ENCODE measurements around the gene FAF1.

FAF1 gene

DNA sequence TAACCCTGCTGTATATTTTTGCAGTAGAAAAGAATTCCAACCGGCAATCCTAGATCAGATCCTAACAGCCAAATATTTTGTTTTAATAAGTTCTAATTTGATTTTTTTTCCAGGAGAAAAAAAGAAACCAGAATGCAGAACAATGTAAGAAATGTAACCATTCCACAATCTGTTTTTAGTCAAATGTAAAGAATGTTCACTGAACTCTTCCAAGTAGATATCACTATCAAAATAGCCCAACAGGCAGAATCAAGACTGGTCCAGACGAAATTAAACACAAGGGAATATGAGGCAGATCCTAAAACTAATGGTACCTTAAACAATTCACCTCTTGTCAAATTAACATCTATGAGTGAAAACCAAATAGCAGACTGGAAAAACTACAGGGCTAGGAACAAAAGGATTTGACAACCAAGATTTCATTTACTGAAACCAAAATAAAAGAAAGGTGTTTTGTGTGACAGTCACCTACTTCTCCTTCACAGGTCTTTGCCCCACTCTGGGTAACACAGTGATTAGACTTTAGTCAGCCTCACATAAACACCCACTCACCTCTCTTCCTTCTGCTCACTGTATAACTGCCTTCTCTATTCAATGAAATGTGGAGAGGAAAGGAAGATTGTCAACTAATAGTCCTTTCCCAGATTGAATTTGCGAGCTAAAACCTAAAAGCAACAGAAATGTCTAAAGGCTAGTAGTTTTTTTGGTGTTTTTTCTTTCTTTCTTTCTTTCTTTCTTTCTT is 137.9 kb downstream of the FAF1 start:
- TF ChIP-seq, protein P1, sequence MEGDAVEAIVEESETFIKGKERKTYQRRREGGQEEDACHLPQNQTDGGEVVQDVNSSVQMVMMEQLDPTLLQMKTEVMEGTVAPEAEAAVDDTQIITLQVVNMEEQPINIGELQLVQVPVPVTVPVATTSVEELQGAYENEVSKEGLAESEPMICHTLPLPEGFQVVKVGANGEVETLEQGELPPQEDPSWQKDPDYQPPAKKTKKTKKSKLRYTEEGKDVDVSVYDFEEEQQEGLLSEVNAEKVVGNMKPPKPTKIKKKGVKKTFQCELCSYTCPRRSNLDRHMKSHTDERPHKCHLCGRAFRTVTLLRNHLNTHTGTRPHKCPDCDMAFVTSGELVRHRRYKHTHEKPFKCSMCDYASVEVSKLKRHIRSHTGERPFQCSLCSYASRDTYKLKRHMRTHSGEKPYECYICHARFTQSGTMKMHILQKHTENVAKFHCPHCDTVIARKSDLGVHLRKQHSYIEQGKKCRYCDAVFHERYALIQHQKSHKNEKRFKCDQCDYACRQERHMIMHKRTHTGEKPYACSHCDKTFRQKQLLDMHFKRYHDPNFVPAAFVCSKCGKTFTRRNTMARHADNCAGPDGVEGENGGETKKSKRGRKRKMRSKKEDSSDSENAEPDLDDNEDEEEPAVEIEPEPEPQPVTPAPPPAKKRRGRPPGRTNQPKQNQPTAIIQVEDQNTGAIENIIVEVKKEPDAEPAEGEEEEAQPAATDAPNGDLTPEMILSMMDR (IDR thresholded peaks at IDR 0.05; ENCODE audit: extremely low read depth, missing control alignments) = no peak
- peak; percentile 19 for DNase-seq (ENCODE audit: low spot score)

- TF ChIP-seq, protein P1 (IDR thresholded peaks at IDR 0.05; ENCODE audit: extremely low read depth, missing control alignments) = no peak
- no peak for DNase-seq (ENCODE audit: low spot score)
Observed at GRCh38 chr1:50820545-50820944, 139.5 kb downstream of the FAF1 start.

- no peak for DNase-seq (ENCODE audit: low spot score)
- TF ChIP-seq, protein P1 (IDR thresholded peaks at IDR 0.05; ENCODE audit: extremely low read depth, missing control alignments) = no peak
Observed at GRCh38 chr1:50812346-50812745, 147.7 kb downstream of the FAF1 start.

GRCh38 chr1:50808296-50808695 is 151.8 kb downstream of the FAF1 start:
- TF ChIP-seq, protein P1 (IDR thresholded peaks at IDR 0.05; ENCODE audit: extremely low read depth, missing control alignments) = no peak
- no peak for DNase-seq (ENCODE audit: low spot score)

GRCh38 chr1:50796272-50796671 is 163.8 kb downstream of the FAF1 start:
- DNase-seq (ENCODE audit: low spot score) = no peak
- TF ChIP-seq, protein P1 (IDR thresholded peaks at IDR 0.05; ENCODE audit: extremely low read depth, missing control alignments) = no peak

GRCh38 chr1:50793521-50793920 is 166.5 kb downstream of the FAF1 start:
- TF ChIP-seq, protein P1 (IDR thresholded peaks at IDR 0.05; ENCODE audit: extremely low read depth, missing control alignments) = no peak
- DNase-seq (ENCODE audit: low spot score) = no peak

- DNase-seq (ENCODE audit: low spot score) = no peak
- TF ChIP-seq, protein P1 (IDR thresholded peaks at IDR 0.05; ENCODE audit: extremely low read depth, missing control alignments) = no peak
Observed at GRCh38 chr1:50787266-50787665, 172.8 kb downstream of the FAF1 start.

All from GM20000 (cell line).